ENCODE results near the gene GOLGA6L2.
"Not testable (repeated sequence)": the region's sequence is repeated elsewhere in the genome, so short reads cannot be mapped to it uniquely, and the experiment has no call there.

GRCh38 chr15:23425327-23425726 is 21.7 kb downstream of the GOLGA6L2 start:
- not testable (repeated sequence) for TF ChIP-seq CTCF (IDR thresholded peaks at IDR 0.05); ZFX (IDR thresholded peaks at IDR 0.05; ENCODE audit: borderline replicate concordance)

Data from 22Rv1 (cell line).